ENCODE data around the gene CR2.
"Not testable (repeated sequence)": the region's sequence is repeated elsewhere in the genome, so short reads cannot be mapped to it uniquely, and the experiment has no call there.

CR2 gene

GRCh38 chr1:207454046-207454964 lies at the start of gene CR2:
Gene CR2 (plus strand): TSS chr1:207454328. CDS start chr1:207454419, 91 bp downstream.
- peak; percentile 74 for DNase-seq

- no peak for DNase-seq
Observed at GRCh38 chr1:207404849-207405525, 49.1 kb upstream of the CR2 start.

- no peak for DNase-seq
Observed at GRCh38 chr1:207405814-207406213, 48.3 kb upstream of the CR2 start.

- DNase-seq: no peak
Observed at GRCh38 chr1:207407655-207408260, 46.4 kb upstream of the CR2 start.

GRCh38 chr1:207412845-207413244 lies 41.3 kb upstream of the CR2 start:
- no peak for DNase-seq

GRCh38 chr1:207414606-207415108 lies 39.5 kb upstream of the CR2 start:
- DNase-seq: peak; percentile 49

- no peak for DNase-seq
Observed at GRCh38 chr1:207417076-207417475, 37.1 kb upstream of the CR2 start.

- no peak for DNase-seq
Observed at GRCh38 chr1:207418351-207418750, 35.8 kb upstream of the CR2 start.

GRCh38 chr1:207420109-207420508 lies 34.0 kb upstream of the CR2 start:
- no peak for DNase-seq

GRCh38 chr1:207421078-207421477 lies 33.0 kb upstream of the CR2 start:
- no peak for DNase-seq

GRCh38 chr1:207423560-207424292 lies 30.4 kb upstream of the CR2 start:
- DNase-seq: no peak

GRCh38 chr1:207424570-207425131 lies 29.5 kb upstream of the CR2 start:
- DNase-seq: no peak

GRCh38 chr1:207427832-207428585 lies 26.1 kb upstream of the CR2 start:
- DNase-seq: no peak

- no peak for DNase-seq
Observed at GRCh38 chr1:207428783-207429182, 25.3 kb upstream of the CR2 start.

- DNase-seq: no peak
Observed at GRCh38 chr1:207429963-207430362, 24.2 kb upstream of the CR2 start.

- DNase-seq: no peak
Observed at GRCh38 chr1:207430602-207431001, 23.5 kb upstream of the CR2 start.

GRCh38 chr1:207431508-207431907 lies 22.6 kb upstream of the CR2 start:
- no peak for DNase-seq

- DNase-seq: no peak
Observed at GRCh38 chr1:207433435-207433834, 20.7 kb upstream of the CR2 start.

GRCh38 chr1:207436746-207437145 lies 17.4 kb upstream of the CR2 start:
- not testable (repeated sequence) for DNase-seq

GRCh38 chr1:207440626-207441025 lies 13.5 kb upstream of the CR2 start:
- DNase-seq: no peak

GRCh38 chr1:207444514-207445217 lies 9.5 kb upstream of the CR2 start:
- no peak for DNase-seq
